GM21390 (cell line): ENCODE measurements around the gene RAD51B.
"Not testable (repeated sequence)": the region's sequence is repeated elsewhere in the genome, so short reads cannot be mapped to it uniquely, and the experiment has no call there.

ENCODE experiments used
- ATAC-seq: cut with Tn5 transposase; IDR thresholded peaks from one replicate; pipeline ENCODE4 v1.9.1; 2021; ENCODE audit not compliant: unreplicated experiment

The RAD51B gene

GRCh38 chr14:68284834-68285233 is 465.3 kb downstream of the RAD51B start:
- ATAC-seq, result no peak

DNA sequence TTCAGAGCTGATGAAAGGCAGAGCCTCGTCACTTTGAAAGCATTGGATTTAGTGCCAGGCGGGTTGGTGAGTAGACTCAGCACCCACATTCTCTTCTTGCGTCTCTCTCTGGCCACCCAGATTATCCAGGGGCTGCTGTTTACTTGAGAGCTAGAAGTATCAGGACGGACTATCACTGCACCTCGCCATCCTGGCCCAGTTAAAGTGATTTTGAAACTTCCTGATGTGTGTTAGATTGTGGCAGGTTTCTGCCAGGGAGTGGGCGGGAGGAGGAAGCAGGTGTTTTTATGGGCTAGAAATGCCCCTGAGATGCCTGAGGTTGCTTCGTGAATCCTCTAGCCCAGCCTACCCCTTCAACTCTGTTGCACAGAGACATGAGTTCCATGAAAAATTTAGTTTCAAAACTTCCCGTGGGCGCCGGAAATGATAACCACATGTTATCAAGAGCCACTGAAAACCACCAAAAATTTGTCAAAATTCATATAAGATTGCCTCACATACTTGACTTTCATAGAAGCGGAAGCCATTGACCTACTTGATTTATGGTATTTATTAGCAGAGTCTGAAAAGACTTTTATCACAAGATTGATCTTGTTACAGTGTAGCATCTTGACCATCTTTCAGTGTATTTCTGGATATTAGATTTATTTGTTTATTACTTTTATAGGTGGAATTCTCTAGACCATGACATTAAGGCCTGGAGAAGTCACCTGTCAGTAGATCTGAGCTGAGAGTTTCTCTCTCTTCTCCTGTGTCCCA is 466.0 kb downstream of the RAD51B start:
- peak; percentile 36 for ATAC-seq

DNA sequence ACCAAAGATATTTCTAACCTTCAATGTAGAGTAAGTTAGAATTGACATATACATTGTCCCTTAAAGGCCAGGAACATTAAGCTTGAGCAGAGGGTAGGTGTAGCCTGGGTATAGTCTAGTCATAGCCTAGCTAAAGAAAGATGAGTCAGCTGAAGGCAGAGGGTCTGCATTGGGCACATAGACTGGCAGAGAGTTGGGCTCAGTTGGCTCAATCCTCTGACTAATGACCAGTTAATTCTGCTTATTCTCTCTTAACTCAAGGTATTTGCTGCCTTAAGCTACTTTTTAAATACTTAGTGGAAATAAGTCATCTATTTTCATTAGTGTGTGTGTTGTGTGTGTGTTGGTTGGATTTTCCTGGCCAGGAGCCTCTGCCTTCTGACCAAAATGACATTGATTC is 467.1 kb downstream of the RAD51B start:
- no peak for ATAC-seq

GRCh38 chr14:68289452-68289851 is 469.9 kb downstream of the RAD51B start:
- not testable (repeated sequence) for ATAC-seq

- no peak for ATAC-seq
Observed at GRCh38 chr14:68291820-68292219, 472.2 kb downstream of the RAD51B start.

DNA sequence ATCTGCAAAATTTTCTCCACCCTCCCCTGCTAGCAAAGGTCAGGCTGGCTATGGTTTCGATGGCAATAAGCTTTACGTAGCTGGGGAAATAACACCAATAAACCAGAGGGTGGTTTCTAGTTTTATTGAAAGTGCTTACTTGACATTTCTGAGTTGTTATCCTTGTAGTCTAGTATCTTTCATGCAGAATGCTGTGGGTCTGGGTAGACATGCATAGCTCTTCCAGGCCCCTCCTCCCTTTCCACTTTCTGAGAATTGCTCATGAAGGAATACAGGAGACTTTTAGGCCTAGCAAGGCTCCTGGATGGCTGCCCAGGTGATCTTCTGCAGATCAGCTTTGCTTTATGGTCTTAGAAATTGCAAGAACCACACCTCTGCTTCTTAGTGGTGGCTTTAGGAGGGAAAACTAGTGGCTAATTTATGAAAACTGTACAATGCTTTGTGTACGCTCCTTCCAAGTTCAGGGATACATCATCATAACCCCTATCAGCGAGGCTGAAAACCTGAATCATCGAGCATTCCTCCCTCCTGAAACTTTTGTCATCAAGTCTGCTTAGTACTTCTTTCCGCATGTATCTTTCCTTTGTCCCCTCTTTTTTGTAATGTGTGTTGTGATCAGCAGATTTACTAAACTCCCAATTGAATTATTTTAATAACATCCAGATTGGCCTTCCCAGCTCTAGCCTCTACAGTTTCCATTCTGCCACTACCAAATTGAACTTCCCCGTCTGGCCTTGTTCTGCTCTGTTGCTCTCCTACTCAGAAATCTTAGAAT is 473.0 kb downstream of the RAD51B start:
- ATAC-seq, result no peak

DNA sequence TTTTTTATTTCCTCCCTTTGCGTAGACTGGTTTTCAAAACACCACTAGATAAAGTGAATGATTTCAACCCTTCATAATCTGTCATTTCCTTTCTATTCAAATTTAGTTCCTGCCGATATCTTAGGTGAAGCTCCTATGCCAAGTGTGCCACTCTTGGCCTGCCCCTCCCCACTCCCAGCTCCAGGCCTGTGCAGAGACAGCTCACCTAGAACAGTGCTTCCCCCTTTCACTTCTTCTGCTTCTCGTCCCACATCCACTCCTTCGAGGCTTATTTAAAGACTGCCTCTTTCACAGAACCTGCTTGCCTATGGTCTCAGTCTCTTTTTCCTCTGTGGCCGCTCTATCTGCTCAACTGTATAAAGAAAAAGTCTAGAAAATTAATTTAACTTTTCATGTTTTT is 473.8 kb downstream of the RAD51B start:
- ATAC-seq, result no peak

DNA sequence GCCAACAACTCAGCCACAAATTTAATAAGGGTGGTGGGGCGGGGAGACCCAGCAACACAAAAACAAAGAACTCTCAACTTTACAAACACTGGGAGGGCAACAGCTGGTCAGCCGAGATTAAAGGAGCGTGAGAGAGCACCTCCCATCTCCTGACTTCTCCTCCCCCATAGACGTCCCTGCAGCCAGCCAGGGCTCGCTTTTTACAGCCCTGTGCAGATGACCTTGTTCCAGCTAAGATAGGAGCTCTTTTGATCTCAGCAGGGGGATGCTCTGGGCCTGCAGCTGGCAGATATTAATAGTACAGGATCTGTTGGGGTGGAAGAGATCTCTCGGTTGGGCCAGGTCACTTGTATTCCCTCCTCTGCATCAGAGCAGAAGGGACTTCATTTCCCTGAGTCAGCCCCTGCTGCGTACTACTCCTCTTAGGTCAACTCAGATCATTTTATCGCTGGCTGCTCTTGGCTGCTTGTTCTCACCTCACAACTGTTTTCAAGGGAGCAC is 475.8 kb downstream of the RAD51B start:
- ATAC-seq, result no peak

DNA sequence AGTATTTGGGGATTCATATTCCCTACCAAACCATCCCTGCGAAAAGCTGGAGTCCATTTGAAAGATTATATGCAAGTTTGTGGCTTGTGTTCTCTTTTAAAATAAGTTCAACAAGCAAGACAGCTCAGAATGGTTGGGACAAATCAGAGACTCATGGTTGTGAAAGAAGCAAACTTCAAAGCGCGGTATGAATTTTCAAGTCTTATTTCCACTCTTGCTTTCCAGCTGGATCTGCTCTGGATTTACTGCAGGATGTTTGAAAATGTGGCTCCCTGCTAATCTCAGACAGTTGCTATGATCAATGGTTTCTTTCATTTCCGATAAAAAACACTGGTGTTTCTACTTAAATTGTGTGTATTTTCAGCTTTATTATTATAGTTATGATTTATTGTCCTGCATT is 477.5 kb downstream of the RAD51B start:
- ATAC-seq, result no peak

- ATAC-seq, result no peak
Observed at GRCh38 chr14:68297876-68298468, 478.4 kb downstream of the RAD51B start.

DNA sequence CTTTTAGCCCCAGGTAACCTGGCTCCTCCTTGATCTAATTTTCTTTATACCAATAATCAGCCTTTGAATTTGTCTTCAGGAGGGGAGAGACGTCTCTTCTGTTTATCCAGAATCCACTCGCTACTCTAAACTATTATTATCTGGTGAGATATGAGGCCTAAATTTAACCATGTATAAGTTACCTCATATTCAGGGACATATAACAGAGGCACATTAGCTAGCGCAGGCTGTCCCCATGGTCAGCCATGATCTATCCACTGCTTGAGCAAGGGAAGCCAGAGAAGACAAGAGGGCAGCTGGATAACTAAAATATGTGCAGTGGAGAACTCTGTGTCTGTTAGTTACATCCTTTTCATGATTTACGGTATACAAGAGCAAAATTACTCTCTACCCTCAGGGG is 481.0 kb downstream of the RAD51B start:
- ATAC-seq, result no peak

DNA sequence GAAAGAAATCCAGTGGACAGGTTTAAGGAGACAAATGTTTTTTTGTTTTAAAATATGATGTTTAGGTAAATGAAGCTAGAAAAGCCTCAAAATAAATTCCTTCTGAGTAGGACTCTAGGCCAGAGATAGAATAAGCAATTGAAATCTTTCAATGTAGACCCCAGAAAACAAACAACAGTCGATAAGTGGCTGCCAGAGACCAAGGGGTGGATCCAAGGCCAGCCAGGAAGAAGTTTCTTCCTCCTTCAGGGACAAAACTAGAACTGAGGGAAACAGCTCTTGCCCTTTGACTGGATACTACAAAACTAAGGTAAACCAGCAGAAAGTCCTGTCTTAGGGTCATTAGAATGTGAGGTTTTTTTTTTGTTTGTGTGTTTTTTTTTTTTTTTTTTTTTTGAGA is 481.6 kb downstream of the RAD51B start:
- no peak for ATAC-seq

GRCh38 chr14:68302938-68303337 is 483.4 kb downstream of the RAD51B start:
- not testable (repeated sequence) for ATAC-seq

GRCh38 chr14:68305738-68306137 is 486.2 kb downstream of the RAD51B start:
- ATAC-seq, result peak; percentile 40

GRCh38 chr14:68306265-68306933 is 486.8 kb downstream of the RAD51B start:
- peak; percentile 76 for ATAC-seq

DNA sequence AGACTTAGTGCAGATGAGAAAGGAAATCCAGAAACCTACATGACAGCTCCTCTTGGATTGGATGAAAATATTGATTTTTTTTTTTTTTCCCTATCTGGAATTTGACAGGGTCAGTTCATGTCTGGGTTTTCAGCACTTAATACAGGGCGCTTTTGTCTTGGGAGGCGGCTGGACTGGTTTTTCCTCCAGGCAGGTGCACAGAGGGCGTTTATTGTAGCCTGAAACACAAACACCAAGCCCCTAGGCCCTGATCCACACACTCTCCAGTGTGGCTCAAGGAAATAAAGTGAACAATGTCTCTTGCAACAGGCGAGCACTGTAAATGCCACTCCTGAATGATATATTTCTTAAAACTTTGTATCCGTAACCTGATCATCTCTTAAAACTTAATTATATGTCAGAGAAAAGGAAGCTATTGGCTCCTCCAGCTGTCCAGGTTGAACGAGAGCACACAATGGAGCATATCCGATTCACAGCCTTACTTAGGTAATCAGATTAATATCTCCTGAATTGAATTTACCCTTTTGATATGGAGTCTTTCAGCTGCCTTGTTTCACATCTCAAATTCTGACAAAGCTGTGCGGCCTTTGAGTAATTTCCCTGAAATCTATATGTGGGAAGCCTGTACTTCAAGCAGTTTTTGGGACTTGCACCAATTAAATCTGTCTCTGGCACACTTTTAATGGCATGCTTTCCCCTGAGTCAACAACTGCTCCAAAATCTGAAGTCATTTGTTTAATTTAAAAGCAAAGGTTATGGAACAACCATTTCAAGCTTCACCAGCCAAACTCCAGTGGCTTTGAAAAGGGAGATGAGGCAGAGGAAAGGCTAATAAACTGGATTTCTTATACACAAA is 487.6 kb downstream of the RAD51B start:
- ATAC-seq, result no peak

- no peak for ATAC-seq
Observed at GRCh38 chr14:68307790-68308168, 488.2 kb downstream of the RAD51B start.

GRCh38 chr14:68308726-68309520 is 489.3 kb downstream of the RAD51B start:
- ATAC-seq, result no peak

DNA sequence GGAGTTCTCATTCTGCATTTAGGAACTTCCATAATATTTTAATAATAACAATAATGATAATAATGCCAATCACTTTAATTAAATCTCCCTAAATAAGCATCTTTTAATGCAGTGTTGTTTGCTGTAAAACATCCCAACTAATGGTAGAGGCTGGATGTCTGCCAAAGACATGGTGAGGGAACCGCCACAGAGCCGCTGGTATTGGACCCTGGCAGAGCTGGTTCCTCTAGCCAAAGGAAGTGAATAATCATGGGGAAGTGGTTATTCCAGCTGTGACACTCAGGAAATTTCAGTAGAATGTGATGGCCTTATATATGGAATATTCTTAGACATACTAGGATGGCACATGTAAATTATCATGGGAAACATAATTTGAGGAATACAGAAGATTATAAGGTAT is 490.0 kb downstream of the RAD51B start:
- no peak for ATAC-seq

- ATAC-seq, result no peak
Observed at GRCh38 chr14:68312300-68312699, 492.7 kb downstream of the RAD51B start.
